NCI-H226 (cell line): ENCODE data around the gene ABHD12.
"Not testable (repeated sequence)": the region's sequence is repeated elsewhere in the genome, so short reads cannot be mapped to it uniquely, and the experiment has no call there.

Experiments used
- DNase-seq: peaks from one replicate; pipeline ENCODE4 v3.0.0-alpha.2; 2015

ABHD12 gene

GRCh38 chr20:25274891-25275812, 115.5 kb downstream of the ABHD12 start:
- DNase-seq = no peak

GRCh38 chr20:25274481-25274880, 116.2 kb downstream of the ABHD12 start:
- no peak for DNase-seq

GRCh38 chr20:25273541-25274358, 116.9 kb downstream of the ABHD12 start:
- no peak for DNase-seq

GRCh38 chr20:25273046-25273445, 117.6 kb downstream of the ABHD12 start:
- no peak for DNase-seq

GRCh38 chr20:25272223-25273000, 118.2 kb downstream of the ABHD12 start:
- no peak for DNase-seq

- no peak for DNase-seq
These were observed 119.0 kb downstream of the ABHD12 start for GRCh38 chr20:25271486-25272222.

- DNase-seq = no peak
These were observed 119.8 kb downstream of the ABHD12 start for GRCh38 chr20:25270829-25271251.

- DNase-seq = no peak
These were observed 120.8 kb downstream of the ABHD12 start for GRCh38 chr20:25269833-25270170.

- no peak for DNase-seq
These were observed 121.4 kb downstream of the ABHD12 start for GRCh38 chr20:25269057-25269832.

- DNase-seq = not testable (repeated sequence)
These were observed 129.7 kb downstream of the ABHD12 start for GRCh38 chr20:25260770-25261437.

GRCh38 chr20:25259788-25260254, 130.8 kb downstream of the ABHD12 start:
- no peak for DNase-seq

GRCh38 chr20:25259358-25259757, 131.3 kb downstream of the ABHD12 start:
- DNase-seq = no peak

- no peak for DNase-seq
These were observed 131.8 kb downstream of the ABHD12 start for GRCh38 chr20:25258828-25259227.

GRCh38 chr20:25258476-25258805, 132.2 kb downstream of the ABHD12 start:
- no peak for DNase-seq

GRCh38 chr20:25257756-25258475, 132.7 kb downstream of the ABHD12 start:
- DNase-seq = no peak

GRCh38 chr20:25257130-25257529, 133.5 kb downstream of the ABHD12 start:
- no peak for DNase-seq

- DNase-seq = no peak
These were observed 134.3 kb downstream of the ABHD12 start for GRCh38 chr20:25256226-25256859.

GRCh38 chr20:25254986-25255680, 135.5 kb downstream of the ABHD12 start:
- no peak for DNase-seq

- no peak for DNase-seq
These were observed 136.1 kb downstream of the ABHD12 start for GRCh38 chr20:25254571-25254970.
